HG03095 (cell line): ENCODE data around the gene TULP1.

Experiments
- ATAC-seq: cut with Tn5 transposase; IDR thresholded peaks from one replicate; pipeline ENCODE4 v1.9.1; 2021; ENCODE audit warnings: moderate library complexity; ENCODE audit not compliant: unreplicated experiment

Gene TULP1

DNA sequence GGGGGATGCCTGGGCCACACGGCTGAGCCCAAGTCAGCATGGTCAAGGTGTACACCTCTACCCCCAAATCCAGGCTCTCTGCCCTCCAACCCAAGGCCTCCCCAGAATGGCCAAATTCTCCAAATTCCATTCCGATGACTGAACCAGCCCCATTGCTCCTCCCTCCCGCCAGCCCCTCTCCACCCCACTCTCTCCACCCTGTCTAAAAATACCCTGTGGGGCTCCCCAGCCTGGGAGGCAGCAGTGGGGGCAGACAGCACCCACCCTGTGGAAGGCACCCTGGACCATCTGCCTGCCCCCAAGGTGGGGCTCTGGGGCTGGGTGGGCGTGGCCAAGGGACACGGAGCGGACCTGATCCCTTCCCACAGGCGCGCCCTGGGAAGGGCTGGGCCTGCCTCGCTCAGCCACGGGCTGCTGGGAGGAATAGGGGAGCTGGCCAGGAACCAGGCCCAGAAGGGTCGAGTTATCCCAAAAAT lies 27.3 kb downstream of the TULP1 start:
- no peak for ATAC-seq

DNA sequence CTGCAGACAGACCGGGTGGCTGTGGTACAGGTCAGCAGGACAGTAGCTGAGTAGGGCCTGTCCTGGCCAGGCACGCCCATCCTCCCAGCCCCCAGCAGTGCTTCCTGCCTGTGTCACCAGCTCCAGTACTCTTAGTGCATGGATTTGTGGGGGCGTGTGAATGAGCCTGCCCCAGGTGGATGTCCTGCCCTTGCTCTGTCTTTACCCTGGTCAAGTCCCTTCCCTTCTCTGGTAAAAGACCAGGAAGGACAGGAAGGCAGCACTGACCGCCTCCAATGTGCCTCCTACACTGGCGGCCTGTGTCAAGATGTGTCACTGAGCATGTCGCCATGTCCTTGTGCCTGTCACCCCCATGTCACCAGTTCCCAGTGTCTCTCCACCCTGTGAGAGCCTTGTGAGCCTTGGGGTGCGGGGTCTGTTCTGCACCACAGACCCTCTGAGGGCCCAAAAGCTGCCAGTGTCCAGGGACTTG lies 27.7 kb downstream of the TULP1 start:
- no peak for ATAC-seq

DNA sequence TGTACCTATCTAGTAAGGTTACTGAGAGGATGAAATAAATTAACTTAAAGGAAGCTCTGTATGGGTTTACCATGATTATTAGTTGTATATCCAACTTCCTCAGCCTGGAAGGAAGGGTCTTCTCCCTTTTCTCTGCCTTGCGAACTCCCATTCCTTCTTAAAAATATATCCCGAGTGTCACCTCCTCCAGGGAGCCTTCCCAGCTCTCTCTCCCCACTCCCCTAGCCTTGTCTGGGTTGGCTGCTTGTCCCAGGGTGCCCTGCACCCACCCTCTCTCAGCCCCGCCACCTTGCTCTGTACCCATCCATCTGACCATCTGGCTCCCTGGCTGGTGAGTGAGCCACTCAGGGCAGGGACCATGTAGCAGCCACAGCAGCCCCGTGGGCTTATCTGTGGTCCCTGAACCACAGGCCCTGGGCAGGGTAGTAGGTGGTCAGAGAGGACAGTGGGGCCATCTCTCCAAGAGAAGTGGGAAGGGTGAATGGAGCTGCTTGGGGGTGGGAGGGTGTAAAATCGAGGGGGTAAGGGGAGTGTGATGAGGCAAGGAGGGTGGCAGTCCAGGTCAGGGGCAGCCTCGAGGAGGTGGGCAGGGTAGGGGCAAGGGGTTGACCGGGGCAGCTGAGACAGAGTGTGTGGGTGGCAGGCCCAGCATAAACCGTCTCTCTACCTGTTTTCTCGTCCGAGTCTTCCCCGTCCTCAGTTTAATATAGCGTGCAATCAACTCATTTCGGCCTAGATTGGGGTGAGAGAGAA lies 28.6 kb downstream of the TULP1 start:
- no peak for ATAC-seq

DNA sequence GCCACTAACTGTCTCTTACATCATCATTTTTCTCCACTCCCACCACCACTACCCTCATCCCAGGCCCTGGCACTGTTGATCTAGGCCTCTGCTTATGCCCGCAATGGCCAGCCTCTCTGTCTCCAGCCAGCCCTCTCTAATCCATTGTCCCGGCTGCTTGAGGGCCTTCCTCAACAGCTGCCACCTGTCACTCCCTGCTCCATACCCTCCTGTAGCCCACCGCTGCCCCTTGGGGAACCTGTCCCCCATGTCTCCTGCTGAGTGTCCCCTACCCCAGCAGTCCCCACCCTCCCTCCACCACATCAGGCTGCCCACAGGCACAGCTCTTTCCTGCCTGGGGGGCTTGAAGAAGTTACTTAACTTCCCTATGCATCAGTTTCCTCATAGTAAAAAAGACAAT lies 29.2 kb downstream of the TULP1 start:
- no peak for ATAC-seq

DNA sequence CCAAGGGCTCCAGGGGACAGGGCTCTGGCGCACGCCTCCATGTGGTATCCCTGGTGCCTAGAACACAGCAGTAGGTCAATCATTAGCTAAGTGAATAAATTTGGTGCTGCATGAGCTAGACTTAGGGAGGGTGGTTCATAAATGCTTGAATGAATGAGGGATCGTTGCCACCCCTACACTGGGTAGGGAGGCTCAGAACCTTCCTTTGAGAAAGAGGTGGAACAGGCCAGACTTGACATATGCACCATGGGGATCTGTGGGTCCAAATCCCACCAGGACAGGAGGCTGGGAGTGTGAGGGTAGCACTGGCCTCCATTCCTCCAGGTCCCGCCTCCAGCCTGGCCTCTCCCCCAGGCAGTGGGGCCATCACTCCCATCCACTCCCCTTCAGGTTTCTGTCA lies 29.6 kb downstream of the TULP1 start:
- no peak for ATAC-seq

DNA sequence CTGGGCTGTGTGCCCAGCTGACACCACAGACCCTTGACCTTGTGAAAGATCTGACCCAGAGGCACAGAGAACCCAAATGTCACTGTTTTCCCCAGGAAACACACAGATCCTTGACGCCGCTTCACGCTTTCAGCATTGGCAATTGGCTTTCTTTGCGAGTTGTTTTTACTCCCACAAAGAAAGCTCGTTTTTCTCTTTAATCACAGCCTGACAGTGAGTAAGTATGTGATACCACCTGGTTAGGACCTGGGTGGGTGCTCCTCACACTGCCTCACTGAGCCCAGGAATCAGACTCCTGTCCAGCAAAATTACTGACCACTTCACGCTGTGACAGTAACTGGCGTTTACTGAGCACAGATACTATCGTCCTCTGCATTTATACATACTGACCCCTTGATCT lies 31.5 kb downstream of the TULP1 start:
- ATAC-seq: no peak

DNA sequence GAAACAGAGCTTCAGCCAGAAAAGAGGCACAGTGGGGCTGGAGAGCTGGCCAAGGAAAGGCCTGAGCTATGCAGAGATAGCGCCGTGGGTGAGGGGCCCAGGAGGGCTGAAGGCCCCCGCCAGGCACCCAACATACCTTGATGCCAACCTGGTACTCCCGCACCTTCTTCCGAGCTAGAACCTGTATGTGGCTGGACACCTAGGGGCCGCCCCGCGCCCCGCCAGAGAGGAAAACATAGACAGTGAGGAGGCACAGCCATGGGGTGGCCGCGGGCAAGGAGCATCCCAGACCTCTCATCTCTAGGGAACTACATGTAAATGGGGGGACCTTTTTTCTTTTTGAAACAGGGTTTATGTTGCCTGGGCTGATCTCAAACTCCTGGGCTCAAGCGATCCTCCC lies 32.5 kb downstream of the TULP1 start:
- no peak for ATAC-seq

DNA sequence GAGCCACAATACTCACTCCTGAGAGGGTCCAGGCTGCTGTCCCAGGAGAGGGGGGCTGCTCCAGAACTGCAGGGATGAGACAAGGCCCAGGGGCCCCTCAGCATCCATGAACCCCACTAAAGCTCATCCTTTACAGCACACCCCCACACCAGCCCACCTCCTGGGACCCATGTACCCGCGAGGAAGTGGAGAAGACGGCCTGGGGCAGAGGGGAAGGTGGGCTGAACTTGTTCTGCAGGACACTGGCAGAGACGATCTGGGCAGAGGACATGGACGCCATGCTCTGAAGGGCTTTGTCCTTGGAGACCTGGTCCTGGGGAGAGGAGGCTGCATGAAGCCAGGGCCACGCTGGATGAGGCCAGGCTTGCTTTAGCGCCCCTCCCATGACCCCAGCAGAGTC lies 34.4 kb downstream of the TULP1 start:
- no peak for ATAC-seq

DNA sequence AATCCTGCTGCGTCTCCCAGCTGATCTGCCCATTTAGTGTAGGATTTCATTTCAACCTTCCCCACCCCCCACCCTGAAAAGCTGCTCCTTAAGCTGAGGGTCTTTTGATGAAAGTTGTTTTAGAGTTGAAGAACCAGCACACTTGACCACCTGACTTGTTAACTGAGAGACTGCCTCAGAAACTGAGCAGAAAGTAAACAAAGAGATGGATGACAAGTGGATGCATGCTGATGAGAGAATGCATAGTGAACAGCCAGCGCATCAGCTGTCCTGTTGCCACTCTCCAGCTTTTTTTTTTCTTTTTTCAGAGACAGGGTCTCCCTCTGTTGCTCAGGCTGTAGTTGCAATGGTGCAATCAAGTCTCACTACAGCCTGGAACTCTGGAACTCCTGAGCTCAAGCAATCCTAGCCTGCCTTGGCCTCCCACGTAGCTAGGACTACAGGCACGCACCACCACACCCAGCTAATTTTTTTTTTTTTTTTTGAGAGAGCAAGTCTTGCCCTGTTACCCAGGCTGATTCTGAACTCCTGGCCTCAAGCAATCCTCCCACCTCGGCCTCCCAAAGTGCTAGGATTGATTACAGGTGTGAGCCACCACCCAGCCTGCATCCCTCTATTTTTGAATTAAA lies 35.0 kb downstream of the TULP1 start:
- no peak for ATAC-seq

DNA sequence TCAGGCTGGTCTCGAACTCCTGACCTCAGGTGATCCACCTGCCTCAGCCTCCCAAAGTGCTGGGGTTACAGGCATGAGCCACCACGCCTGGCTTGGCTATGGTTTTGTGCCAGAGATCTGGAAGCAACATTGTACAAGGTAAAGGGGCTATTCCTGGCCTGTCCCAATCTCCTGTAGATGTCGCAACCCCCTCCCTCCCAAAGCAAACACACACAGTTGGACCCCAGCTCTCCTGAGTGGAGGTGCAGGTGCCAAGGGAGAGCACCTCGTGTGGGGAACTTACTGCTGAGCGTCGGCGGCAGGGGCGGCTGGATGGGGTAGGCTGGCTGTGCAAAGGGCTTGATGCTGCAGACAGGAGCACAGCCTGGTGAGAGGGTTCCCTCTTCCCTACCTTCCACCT lies 35.7 kb downstream of the TULP1 start:
- ATAC-seq: no peak

DNA sequence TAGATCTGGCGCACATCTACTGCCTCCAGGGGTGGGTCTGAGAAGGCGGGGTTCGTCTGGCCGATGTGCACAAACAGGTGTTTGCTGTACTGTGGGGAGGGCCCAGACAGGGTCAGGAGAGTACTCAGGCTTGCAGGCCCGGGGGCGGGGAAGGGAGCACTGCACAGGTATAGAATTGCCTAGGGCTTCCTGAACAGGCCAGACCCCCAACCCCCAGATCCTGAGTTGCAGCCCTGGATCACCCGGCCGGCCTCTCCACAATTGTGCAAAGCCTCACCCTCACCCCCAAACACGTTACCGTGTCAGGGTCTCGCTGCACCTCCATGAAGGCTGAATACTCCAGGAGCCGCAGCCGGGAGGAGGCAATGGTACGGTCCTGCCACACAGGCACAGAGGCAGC lies 36.7 kb downstream of the TULP1 start:
- no peak for ATAC-seq

DNA sequence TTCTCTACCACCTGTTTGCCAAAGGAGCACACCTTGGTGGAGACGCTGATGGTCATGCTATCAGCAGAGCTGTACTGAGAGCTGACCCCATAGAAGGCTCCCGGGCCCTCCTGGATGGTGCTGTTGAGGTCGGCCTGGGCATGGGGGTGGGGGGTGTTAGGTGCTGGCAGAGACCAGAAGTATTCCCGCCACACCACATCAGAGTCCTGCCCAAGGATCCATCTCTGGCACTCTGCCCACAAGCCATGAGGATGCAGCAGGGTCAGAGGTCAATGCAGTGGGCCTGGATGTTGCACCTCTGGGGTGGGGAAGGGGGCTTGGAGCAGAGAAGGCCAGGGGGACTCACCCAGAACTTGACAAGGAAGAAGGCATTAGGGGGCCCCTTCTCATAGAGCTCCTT lies 37.1 kb downstream of the TULP1 start:
- ATAC-seq: no peak

DNA sequence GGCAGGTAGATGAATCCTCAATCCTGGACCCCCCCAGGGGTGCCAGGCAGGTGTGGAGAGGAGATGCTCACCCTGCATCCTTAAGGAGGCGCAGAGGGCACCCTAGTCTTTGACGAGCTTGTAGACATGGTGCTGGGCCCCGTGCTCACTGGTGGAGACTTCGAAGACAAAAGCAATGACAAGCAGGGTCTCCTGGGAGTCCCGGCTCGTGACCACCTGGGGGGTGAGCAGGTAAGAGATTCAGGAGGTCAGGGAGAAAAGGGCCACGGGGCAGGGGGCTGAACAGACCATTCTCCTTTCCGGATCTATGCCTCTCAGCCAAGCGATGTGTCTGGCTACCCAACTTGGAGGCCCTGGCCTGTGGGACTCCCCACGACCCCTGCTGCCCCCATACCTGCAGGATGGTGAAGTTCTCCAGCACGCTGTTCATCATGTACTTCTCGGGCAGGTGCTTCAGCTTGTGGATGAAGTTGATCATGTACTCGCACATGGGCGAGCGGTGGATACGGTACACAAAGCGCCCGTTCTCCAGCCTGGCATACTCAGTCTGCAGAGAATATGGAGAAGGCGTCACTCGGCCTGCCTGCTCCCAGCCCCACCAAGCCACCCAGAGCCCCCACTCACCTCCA lies 37.6 kb downstream of the TULP1 start:
- ATAC-seq: no peak

DNA sequence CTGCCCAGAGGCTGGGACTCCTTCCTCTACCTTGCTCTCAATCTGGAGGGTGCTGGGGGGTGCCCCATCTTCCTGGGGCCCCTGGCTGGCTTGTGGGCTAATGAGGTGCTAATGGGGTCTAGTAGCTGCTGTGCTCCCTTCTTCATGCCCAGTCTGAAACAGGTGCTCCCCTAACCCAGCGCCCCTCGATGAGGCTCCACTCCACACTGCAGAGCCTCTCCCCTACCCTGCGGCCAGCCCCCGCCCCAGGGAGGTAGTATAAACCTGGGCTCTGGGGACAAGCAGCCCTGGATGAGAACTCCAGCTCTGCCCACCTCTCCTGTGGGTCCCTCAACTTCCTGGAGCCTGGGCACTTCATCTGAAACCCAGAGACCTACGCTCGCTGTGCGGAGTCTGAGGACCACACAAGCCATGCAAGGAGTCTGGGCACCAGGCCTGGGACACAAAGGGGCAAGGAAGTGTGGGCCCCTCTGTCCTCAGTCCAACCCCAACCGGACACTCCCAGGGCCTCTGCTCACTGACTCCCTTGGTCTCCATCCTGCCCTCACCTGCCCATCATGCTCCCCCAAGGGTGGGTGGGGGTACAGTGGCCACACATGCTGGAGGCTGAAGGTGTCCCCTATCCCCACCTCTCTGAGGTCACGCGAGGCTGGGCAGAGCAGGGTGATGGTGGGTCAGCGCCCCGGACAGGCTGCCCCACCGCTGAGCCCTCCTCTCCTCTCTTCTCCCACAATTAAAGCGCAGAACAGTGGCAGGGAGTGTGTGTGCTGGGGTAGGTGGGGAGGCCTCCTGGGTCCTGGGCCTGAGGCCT lies 38.4 kb downstream of the TULP1 start:
- ATAC-seq: no peak

DNA sequence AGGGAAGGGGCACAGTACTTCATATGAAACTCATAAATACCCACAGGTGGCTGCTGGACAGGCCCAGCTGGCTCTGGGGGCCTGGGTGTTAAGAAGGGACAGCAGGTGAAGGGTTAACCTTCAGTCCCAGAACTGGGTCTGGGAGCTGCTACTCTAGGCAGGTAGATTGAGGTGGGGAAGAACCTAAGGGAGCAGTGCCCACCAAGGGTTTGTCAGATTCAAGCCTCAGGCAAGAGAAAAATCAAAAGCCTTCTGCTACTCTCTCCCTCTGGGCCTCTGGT lies 38.9 kb downstream of the TULP1 start:
- ATAC-seq: no peak

DNA sequence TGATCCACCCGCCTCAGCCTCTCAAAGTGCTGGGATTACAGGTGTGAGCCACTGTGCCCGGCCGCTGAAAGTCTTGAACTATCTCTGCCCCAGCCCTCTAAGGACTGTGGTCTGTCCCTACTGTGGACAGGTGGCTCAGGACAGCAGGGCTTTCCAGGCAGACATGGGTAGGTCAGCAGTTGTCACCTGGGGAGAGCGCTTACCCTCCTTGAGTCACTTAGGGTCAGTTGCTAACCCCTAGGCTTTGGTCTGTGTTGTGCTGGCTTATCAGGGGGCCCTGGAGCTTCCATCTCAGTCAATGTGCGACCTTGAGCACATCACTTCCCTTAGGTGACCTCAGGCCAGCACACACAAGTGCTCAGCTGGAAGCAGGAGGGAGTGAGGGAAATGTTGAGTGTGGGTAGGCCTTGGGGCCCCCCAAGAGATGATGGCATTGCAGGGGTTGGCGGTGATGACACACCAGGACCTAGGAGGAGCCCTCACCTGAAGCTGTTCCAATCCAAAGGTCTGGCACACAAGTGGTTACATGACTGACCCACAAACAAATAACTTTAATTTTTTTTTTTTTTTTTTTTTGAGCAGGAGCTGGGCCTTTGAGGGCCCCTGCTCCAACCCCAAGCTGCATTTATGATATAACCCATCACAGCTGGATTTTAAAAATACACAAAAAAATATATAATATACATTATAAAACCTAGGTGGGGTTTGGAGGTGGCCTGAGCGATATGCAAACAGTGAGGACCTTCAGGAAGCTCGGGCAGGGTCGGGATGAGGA lies 39.4 kb downstream of the TULP1 start:
- no peak for ATAC-seq

DNA sequence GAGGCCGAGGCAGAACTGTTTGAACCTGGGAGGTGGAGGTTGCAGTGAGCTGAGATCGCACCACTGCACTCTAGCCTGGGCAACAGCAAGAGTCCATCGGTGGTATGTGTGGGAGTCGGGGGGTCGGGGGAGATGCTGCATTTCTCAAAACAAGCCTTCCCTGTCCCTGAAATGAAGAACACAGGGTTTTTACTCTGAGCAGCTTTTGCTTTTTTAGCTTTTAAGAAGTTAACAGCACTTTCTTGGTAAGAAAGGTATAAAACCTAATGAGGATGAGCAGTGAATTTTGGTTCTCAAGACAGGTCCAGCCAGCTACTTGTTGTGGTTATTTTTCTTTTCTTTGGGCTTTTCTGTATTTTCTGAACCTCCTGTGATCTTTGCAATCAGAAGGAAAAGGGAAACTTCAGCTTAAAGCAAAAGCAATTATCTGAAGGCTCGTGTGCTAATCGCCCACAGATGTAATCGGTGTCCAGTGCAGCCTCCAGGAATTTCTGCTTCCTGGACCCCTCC lies 40.8 kb downstream of the TULP1 start:
- no peak for ATAC-seq

DNA sequence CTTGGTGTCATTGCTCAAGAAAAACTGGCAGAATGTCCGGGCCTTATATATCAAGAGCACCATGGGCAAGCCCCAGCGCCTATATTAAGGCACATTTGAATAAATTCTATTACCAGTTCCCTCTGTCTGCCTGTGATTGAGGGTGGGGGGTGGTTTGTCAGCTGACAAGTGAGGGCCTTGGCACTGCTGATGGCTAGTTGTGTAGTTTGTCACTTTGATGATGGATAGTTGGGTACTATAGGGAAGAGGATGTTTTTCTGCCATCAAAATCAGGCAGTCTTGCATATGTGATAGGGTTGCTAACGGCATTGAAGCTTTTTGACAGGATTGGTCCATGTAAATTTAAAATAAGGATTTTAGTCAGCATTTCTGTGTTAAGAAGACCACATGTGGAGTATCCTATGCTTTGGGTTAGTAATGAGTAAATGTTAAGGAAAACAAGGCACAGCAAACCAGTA lies 42.0 kb downstream of the TULP1 start:
- no peak for ATAC-seq

DNA sequence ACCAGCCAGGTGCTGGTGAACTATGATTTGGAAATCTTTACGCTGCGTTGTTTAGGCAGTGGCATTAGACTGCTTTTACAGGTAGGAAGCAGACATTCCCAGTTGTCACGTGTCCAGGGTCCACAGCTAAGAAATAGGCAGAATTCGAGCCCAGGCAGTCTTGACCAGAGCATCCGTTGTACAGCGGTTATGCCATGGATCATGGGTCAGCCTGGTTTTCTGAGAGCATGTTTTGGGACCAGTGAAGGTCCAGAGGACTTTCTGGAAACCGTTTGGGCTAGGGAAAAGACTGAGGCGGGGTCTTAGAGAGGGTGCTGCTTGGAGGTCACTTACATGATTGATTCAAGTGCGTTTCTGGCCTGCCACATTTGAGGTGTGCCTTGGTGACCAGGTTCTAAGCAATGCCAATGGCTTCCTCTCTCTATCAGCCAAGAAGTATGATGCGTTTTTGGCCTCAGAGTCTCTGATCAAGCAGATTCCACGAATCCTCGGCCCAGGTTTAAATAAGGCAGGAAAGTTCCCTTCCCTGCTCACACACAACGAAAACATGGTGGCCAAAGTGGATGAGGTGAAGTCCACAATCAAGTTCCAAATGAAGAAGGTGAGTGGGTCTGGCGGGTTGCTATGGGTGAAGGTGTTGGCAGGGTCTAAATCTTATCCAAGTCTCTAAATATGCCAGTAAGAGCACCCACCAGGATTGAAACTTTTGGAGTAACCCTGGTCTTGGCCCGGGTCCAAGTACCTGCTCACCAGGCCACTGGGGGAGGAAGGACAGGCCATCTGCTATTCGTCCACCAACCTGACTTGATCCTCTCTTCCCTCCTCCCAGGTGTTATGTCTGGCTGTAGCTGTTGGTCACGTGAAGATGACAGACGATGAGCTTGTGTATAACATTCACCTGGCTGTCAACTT lies 42.7 kb downstream of the TULP1 start:
- ATAC-seq: no peak
